Stimulated activated CD8-positive, alpha-beta memory T cell treated with anti-CD3 and anti-CD28 coated beads, Interleukin-7, amount 100 ng/mL, for 4 hours (primary cell): Measurements from ENCODE around the gene TMEM252.

Experiments
- DNase-seq, 2 donors: peaks; one replicate each; pipeline ENCODE4 v3.0.0-alpha.2; 2020; ENCODE audit warnings: low read depth in 2 of 2

TMEM252 gene

GRCh38 chr9:68541568-68541967 is 885 bp upstream of the TMEM252 start:
- DNase-seq = no peak

GRCh38 chr9:68538200-68538599 is 2.5 kb downstream of the TMEM252 start:
- DNase-seq = no peak

DNA sequence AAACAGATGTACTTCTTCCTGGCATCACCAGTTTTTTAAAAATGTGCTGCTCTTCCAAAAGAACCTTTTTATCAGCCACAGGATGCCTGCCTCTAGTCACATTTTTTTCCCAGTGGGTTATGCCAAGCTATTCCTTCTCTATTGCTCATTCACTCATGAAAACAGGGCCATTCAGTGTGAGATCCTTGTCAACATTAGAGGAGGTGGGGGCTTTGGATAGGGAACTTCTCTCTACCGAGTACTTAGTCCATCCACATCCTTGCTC is 3.1 kb downstream of the TMEM252 start:
- DNase-seq = no peak

GRCh38 chr9:68536876-68537615 is 3.6 kb downstream of the TMEM252 start:
- DNase-seq = no peak

DNA sequence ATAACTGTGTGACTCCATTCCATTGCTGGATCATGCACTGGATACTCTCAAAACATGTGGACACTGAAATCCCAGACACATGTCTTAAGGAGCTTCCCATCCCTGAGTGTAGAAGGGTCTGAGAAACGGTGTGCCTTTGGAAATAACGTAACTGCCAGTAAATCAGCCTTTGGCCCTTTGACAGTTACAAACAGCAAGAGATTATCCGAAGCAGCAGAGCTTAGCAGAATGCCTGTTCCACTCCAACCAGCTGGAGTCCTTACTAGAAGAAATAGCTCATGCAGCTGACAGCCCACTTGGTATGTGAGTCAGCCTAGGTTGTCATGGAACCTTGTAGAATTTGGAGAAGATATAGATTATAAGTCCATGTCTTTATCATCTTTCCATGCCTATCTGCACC is 7.0 kb downstream of the TMEM252 start:
- no peak for DNase-seq

- DNase-seq = no peak
These were observed 8.6 kb downstream of the TMEM252 start for GRCh38 chr9:68532131-68532530.

- no peak for DNase-seq
These were observed 10.1 kb downstream of the TMEM252 start for GRCh38 chr9:68530618-68531017.

DNA sequence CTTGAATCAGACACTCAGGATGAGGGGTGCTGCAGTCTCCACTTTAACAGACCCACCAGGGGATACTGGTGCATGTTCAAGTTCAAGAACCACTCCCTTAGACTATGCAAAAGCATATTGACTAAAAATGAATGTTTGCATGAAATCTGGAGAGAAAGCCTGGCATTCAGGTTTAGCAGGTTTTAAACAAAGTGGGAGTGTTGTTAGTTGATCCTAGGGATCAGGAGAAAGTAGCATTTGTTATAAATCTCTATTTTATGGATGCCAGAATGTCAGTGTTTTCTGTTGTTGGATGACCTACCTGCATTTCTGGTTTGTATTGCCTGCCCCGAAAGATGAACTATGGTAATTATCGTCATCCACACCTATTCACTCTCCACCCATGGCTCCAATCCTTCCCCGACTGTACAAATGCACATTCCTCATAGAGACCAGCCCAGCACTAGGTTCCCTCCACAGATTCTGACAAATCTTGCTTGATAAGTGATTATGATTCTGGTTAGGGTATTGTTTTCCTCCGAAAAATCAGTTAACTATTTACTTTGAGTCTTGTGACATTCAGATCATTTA is 17.2 kb downstream of the TMEM252 start:
- no peak for DNase-seq

- no peak for DNase-seq
These were observed 17.7 kb downstream of the TMEM252 start for GRCh38 chr9:68522954-68523353.

- DNase-seq = no peak
These were observed 18.6 kb downstream of the TMEM252 start for GRCh38 chr9:68522131-68522530.

- DNase-seq = no peak
These were observed 25.2 kb downstream of the TMEM252 start for GRCh38 chr9:68515326-68516017.

DNA sequence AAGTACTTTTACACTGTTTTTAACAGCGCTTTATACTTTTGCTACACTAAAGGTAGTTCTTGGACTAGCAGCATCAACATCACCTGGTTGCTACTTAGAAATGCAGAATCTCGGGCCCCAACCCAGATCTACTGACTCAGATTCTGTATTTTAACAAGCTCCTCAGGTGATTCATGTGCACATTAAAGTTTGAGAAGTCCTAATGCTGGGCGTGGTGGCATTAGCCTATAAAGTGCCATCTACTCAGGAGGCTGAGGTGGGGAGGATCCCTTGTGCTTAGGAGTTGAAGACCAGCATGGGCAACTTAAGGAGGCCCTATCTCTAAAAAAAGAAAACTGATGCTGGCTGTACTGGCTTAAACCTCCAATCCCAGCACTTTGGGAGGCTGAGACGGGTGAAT is 26.7 kb downstream of the TMEM252 start:
- no peak for DNase-seq

DNA sequence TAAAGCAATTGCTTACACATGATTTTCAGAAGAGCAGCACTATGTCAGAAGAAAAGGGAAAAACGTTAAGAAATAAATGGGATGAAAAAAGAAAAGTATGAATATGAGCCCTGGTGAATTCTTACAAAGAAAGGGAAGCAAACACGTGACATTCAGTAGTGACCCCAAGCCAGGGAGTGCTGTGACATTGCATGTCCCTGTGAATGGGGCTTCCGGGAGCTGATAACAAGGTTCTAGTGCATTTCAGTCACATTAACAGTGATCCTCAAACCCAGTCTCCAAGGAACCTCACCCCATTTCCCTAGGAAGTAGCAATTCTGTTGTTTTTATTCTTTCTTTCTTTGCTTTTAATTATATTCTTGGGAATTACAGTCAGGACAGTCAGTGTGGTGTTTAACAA is 27.3 kb downstream of the TMEM252 start:
- no peak for DNase-seq

DNA sequence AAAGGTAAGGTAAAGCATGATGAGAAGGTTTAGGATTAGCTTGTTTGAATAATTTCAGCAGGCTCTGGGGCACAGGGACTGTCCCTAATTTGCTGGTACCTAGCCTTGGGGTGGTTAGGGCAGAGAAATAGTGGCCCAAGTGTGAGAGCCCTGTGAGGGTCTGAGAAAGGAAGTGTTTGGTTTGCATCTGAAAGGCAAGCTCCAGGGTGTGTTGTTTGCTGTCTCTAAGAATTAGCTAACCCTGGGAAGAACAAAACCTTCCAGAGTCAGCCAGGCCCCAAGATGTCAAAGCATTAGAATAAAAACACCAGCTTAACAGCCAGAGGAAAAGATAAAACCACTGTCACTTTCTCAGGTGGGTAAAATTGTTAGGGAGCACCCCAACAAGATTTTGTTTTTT is 31.0 kb downstream of the TMEM252 start:
- DNase-seq = no peak

DNA sequence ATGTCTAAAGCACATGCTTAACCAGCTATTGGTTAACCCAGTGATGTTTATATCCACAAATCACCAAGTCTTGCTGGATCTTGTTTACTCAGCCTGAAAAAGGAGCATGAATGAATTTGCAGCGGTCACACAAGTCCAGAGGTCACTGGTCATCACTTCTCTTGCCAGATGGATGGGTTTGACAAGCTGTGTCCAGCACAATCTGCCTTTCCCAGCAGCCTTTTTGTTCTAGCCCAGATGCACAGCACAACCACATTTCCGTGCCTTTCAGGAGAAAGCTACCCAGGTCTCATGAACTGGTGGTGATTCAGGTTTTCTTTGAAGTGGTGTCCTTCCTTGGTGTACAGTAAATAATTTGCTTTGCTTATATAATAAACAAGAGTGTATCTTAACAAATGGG is 32.1 kb downstream of the TMEM252 start:
- no peak for DNase-seq

GRCh38 chr9:68507806-68508145 is 32.9 kb downstream of the TMEM252 start:
- no peak for DNase-seq

- DNase-seq = no peak
These were observed 33.4 kb downstream of the TMEM252 start for GRCh38 chr9:68507130-68507805.

DNA sequence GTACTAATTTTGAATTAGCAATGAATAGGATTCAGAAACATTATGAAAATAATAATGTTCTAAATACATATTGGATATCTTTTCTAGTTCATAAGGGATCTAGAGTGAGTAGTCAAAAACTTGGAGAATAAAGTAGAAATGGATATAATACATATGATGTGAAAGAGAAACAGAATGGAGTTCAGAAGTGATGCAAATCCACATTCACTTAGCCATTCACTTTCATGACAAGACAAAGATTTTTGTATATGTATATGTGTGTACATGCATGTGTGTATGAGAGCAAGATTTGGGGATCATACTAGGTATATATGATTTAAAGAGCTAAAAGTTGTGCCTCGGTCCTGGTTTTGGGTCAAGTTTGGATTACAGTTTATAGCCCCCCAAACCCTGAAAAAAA is 34.1 kb downstream of the TMEM252 start:
- DNase-seq = no peak

- DNase-seq = no peak
These were observed 34.8 kb downstream of the TMEM252 start for GRCh38 chr9:68505681-68506409.

- DNase-seq = no peak
These were observed 38.4 kb downstream of the TMEM252 start for GRCh38 chr9:68502279-68502678.

- no peak for DNase-seq
These were observed 40.0 kb downstream of the TMEM252 start for GRCh38 chr9:68500457-68501381.
